Suprapubic skin (tissue), 4 donors: ENCODE measurements around the gene CNNM4.

Source experiments
- EP300 ChIP-seq: sonication (generic); formaldehyde crosslinking; IDR thresholded peaks from one replicate; pipeline ENCODE4 v1.6.1; 2017; ENCODE audit warnings: antibody characterized with exemption
- POLR2A ChIP-seq, 2 donors: fragments of 450-650 bp; IDR thresholded peaks; one replicate each; pipeline ENCODE4 v1.6.1; 2017; ENCODE audit warnings: antibody characterized with exemption in 2 of 2, mild to moderate bottlenecking in 2 of 2, moderate library complexity in 2 of 2
- POLR2AphosphoS5 ChIP-seq, 3 donors: sonication (generic); formaldehyde crosslinking; IDR thresholded peaks; one replicate each; pipeline ENCODE4 v1.6.1; 2017; ENCODE audit warnings: antibody characterized with exemption in 3 of 3
- TF ChIP-seq, protein P1 (sequence below), 2 donors: fragments of 200-600 bp in 1 of 2; fragments of 450-650 bp in 1 of 2; sonication (generic) in 1 of 2; IDR thresholded peaks; one replicate each; pipeline ENCODE4 v1.5.1; 2016 to 2019; ENCODE audit warnings: antibody characterized with exemption in 2 of 2, mild to moderate bottlenecking in 1 of 2, moderate library complexity in 1 of 2

DNA sequence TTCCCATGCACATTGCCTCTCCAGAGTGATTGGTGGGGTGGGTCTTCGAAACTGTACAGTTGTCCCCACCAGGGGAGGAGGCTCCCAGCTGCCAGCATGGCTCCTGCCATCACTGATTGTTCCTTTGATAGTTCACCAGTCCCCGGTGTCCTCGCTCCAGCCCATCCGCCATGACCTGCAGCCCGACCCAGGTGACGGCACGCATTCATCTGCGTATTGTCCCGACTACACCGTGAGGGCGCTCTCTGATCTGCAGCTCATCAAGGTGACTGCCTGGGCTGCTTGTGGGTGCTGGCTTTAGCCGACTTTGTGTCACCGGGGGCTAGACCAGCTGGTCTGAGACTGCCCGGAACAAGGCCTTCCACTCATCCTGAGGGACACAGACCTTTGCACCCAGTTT lies 67.7 kb downstream of the CNNM4 start:
- TF ChIP-seq, protein P1, sequence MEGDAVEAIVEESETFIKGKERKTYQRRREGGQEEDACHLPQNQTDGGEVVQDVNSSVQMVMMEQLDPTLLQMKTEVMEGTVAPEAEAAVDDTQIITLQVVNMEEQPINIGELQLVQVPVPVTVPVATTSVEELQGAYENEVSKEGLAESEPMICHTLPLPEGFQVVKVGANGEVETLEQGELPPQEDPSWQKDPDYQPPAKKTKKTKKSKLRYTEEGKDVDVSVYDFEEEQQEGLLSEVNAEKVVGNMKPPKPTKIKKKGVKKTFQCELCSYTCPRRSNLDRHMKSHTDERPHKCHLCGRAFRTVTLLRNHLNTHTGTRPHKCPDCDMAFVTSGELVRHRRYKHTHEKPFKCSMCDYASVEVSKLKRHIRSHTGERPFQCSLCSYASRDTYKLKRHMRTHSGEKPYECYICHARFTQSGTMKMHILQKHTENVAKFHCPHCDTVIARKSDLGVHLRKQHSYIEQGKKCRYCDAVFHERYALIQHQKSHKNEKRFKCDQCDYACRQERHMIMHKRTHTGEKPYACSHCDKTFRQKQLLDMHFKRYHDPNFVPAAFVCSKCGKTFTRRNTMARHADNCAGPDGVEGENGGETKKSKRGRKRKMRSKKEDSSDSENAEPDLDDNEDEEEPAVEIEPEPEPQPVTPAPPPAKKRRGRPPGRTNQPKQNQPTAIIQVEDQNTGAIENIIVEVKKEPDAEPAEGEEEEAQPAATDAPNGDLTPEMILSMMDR (IDR thresholded peaks at IDR 0.05), result no peak
- TF ChIP-seq POLR2A (IDR thresholded peaks at IDR 0.05) (no peak), POLR2AphosphoS5 (IDR thresholded peaks at IDR 0.05) (no peak), EP300 (no peak)
